Spleen (tissue), 7 donors: ENCODE measurements around the gene MTHFR.

Source experiments
- CTCF ChIP-seq, 11 experiments: fragments of 200-600 bp in 7 of 11; fragments of 450-650 bp in 4 of 11; sonication (generic) in 4 of 11; IDR thresholded peaks in 8 of 11; conservative IDR thresholded peaks in 3 of 11; 1 replicate in 7 of 11; 2 replicates in 4 of 11; pipeline versions ENCODE4 v1.4.0 to v1.8.0; 2016 to 2021; ENCODE audit warnings: antibody characterized with exemption in 11 of 11, inconsistent platforms in 4 of 11, mild to moderate bottlenecking in 1 of 11
- POLR2A ChIP-seq, 3 donors: fragments of 450-650 bp; IDR thresholded peaks; one replicate each; pipeline ENCODE4 v1.5.1; 2017; ENCODE audit warnings: antibody characterized with exemption in 3 of 3, mild to moderate bottlenecking in 1 of 3
- POLR2AphosphoS5 ChIP-seq, 3 donors: sonication (generic); formaldehyde crosslinking; IDR thresholded peaks; one replicate each; pipeline ENCODE4 v1.5.1; 2017; ENCODE audit warnings: antibody characterized with exemption in 3 of 3
- donor health status: DM: no; HTN: no; CAD: no; lungs with moderate emphysema.
- donor health status: DM: no; HTN: no; CAD: no.
- donor health status: DM: no; HTN: no; CAD: no.

GRCh38 chr1:11767922-11768704 lies 37.7 kb downstream of the MTHFR start:
- TF ChIP-seq CTCF (IDR thresholded peaks at IDR 0.05 in 8 of 11, conservative IDR thresholded peaks at IDR 0.05 in 3 of 11) (no peak), POLR2A (IDR thresholded peaks at IDR 0.05) (no peak), POLR2AphosphoS5 (IDR thresholded peaks at IDR 0.05) (peak in 1 of 3 donors; percentile 39)
